GM12878 (cell line): Measurements from ENCODE around the gene ANXA8L1.
"Not testable (repeated sequence)": the region's sequence is repeated elsewhere in the genome, so short reads cannot be mapped to it uniquely, and the experiment has no call there.

Experiments used
- BMI1 ChIP-seq: fragments of 450-650 bp; IDR thresholded peaks from 2 replicates; pipeline ENCODE4 v1.6.1; 2016; ENCODE audit warnings: mild to moderate bottlenecking, moderate library complexity, borderline replicate concordance
- EED ChIP-seq: sonication (generic); IDR thresholded peaks from 2 replicates; pipeline ENCODE4 v1.6.1; 2016; ENCODE audit warnings: antibody characterized with exemption, low read depth
- EP300 ChIP-seq, 2 experiments: fragments of 150-350 bp in 1 of 2; IDR thresholded peaks; 2 replicates each; pipeline ENCODE4 v1.6.1; 2011 to 2012; ENCODE audit warnings: low read depth in 2 of 2, low read length in 2 of 2, borderline replicate concordance in 1 of 2, improper control_type of control experiment in 1 of 2, inconsistent platforms in 1 of 2; ENCODE audit not compliant: control insufficient read depth in 1 of 2
- JUND ChIP-seq: IDR thresholded peaks from 2 replicates; pipeline ENCODE4 v1.6.1; 2012; ENCODE audit warnings: low read depth, mild to moderate bottlenecking, low read length, improper control_type of control experiment, moderate library complexity
- MXI1 ChIP-seq: fragments of 150-350 bp; IDR thresholded peaks from 2 replicates; pipeline ENCODE4 v1.6.1; 2011; ENCODE audit warnings: low read depth, mild to moderate bottlenecking, inconsistent platforms, low read length, improper control_type of control experiment
- RUNX3 ChIP-seq: IDR thresholded peaks from 2 replicates; pipeline ENCODE4 v1.6.1; 2012; ENCODE audit warnings: low read length, inconsistent platforms
- TF ChIP-seq, protein P1 (sequence below), 3 experiments: IDR thresholded peaks in 2 of 3; conservative IDR thresholded peaks in 1 of 3; 2 replicates each; pipeline ENCODE4 v1.5.1; 2011; ENCODE audit warnings: low read depth in 3 of 3, low read length in 3 of 3, mild to moderate bottlenecking in 3 of 3, control low read depth in 2 of 3, moderate library complexity in 2 of 3, inconsistent platforms in 1 of 3, mixed read lengths in 1 of 3; ENCODE audit not compliant: control insufficient read depth in 2 of 3, insufficient read depth in 1 of 3; ENCODE audit errors: extremely low read depth in 1 of 3
- TF ChIP-seq, protein P2 (sequence below): fragments of 450-650 bp; IDR thresholded peaks from 2 replicates; pipeline ENCODE4 v1.6.1; 2017; ENCODE audit warnings: mild to moderate bottlenecking, low read depth, inconsistent platforms; ENCODE audit not compliant: poor library complexity, severe bottlenecking
- TF ChIP-seq, protein P3 (sequence below): fragments of 450-650 bp; IDR thresholded peaks from 2 replicates; pipeline ENCODE4 v1.6.1; 2017; ENCODE audit warnings: mild to moderate bottlenecking

DNA sequence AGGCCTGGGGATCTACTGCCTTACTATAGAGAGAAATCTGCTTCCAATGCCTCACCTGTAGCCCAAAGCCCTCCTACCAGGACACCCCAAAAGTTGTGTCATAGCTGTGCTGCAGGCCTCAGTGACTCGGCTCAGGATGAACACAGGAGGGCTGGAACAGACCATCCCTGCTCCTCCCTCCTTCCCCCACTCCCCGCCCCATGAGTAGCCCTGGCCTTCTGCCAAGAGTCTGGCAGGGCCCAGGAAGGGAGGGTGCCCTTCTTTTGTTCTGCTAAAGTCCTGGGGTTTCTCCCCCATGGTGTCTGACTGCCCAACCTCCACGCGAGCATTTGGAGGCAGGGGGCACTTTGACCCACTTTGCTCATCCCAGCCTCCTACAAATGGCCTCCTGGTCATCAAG is 65.4 kb downstream of the ANXA8L1 start:
- not testable (repeated sequence) for TF ChIP-seq MXI1; EED; BMI1; EP300 (IDR thresholded peaks at IDR 0.05; ENCODE audit: borderline replicate concordance in 1 of 2, control insufficient read depth in 1 of 2, low read depth in 2 of 2, low read length in 2 of 2); RUNX3; JUND
- TF ChIP-seq, protein P1, sequence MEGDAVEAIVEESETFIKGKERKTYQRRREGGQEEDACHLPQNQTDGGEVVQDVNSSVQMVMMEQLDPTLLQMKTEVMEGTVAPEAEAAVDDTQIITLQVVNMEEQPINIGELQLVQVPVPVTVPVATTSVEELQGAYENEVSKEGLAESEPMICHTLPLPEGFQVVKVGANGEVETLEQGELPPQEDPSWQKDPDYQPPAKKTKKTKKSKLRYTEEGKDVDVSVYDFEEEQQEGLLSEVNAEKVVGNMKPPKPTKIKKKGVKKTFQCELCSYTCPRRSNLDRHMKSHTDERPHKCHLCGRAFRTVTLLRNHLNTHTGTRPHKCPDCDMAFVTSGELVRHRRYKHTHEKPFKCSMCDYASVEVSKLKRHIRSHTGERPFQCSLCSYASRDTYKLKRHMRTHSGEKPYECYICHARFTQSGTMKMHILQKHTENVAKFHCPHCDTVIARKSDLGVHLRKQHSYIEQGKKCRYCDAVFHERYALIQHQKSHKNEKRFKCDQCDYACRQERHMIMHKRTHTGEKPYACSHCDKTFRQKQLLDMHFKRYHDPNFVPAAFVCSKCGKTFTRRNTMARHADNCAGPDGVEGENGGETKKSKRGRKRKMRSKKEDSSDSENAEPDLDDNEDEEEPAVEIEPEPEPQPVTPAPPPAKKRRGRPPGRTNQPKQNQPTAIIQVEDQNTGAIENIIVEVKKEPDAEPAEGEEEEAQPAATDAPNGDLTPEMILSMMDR (IDR thresholded peaks at IDR 0.05 in 2 of 3, conservative IDR thresholded peaks at IDR 0.05 in 1 of 3; ENCODE audit: control insufficient read depth in 2 of 3, extremely low read depth in 1 of 3, insufficient read depth in 1 of 3, low read depth in 3 of 3, low read length in 3 of 3): not testable (repeated sequence)
- TF ChIP-seq, protein P2, sequence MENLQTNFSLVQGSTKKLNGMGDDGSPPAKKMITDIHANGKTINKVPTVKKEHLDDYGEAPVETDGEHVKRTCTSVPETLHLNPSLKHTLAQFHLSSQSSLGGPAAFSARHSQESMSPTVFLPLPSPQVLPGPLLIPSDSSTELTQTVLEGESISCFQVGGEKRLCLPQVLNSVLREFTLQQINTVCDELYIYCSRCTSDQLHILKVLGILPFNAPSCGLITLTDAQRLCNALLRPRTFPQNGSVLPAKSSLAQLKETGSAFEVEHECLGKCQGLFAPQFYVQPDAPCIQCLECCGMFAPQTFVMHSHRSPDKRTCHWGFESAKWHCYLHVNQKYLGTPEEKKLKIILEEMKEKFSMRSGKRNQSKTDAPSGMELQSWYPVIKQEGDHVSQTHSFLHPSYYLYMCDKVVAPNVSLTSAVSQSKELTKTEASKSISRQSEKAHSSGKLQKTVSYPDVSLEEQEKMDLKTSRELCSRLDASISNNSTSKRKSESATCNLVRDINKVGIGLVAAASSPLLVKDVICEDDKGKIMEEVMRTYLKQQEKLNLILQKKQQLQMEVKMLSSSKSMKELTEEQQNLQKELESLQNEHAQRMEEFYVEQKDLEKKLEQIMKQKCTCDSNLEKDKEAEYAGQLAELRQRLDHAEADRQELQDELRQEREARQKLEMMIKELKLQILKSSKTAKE: not testable (repeated sequence)
- TF ChIP-seq, protein P3, sequence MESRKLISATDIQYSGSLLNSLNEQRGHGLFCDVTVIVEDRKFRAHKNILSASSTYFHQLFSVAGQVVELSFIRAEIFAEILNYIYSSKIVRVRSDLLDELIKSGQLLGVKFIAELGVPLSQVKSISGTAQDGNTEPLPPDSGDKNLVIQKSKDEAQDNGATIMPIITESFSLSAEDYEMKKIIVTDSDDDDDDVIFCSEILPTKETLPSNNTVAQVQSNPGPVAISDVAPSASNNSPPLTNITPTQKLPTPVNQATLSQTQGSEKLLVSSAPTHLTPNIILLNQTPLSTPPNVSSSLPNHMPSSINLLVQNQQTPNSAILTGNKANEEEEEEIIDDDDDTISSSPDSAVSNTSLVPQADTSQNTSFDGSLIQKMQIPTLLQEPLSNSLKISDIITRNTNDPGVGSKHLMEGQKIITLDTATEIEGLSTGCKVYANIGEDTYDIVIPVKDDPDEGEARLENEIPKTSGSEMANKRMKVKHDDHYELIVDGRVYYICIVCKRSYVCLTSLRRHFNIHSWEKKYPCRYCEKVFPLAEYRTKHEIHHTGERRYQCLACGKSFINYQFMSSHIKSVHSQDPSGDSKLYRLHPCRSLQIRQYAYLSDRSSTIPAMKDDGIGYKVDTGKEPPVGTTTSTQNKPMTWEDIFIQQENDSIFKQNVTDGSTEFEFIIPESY: not testable (repeated sequence)
